GM23248 (cell line): Measurements from ENCODE around the gene NFATC3.

Experiments
- EZH2 ChIP-seq: fragments of 200-600 bp; sonication (generic); IDR thresholded peaks from 2 replicates; pipeline ENCODE4 v1.6.1; 2018; ENCODE audit warnings: antibody characterized with exemption, mild to moderate bottlenecking; ENCODE audit not compliant: insufficient read depth, poor library complexity, severe bottlenecking
- EZH2phosphoT487 ChIP-seq: fragments of 200-600 bp; sonication (generic); IDR thresholded peaks from 2 replicates; pipeline ENCODE4 v1.6.1; 2018; ENCODE audit warnings: antibody characterized with exemption, moderate library complexity, mild to moderate bottlenecking, low read depth; ENCODE audit not compliant: insufficient read depth

DNA sequence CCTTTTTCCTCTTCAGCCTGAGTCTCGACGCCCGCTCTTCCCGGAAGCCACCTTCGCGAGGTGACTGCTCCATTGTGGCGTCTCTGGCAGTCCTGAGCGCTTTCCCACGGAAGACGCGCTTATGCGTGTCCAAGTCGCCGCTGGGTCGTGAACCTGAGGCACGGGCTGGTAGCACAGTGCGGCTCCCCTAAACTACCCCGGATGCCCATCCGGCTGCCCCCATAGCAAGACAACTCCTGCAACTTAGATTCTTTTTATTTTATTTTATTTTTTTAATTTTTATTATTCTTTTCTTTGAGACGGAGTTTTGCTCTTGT is 152.8 kb downstream of the NFATC3 start:
- TF ChIP-seq EZH2phosphoT487 (no peak), EZH2 (no peak)
